Measurements from ENCODE around the gene PALM2AKAP2. TPM values are rescaled to one million over a fixed set of nuclear protein-coding genes. Genes with fewer than 3 reads are reported as not detected.

PALM2AKAP2 gene
- total RNA-seq, 4 donors from 2014 or later = 28.4 to 59.9 (median 48.7) TPM

DNA sequence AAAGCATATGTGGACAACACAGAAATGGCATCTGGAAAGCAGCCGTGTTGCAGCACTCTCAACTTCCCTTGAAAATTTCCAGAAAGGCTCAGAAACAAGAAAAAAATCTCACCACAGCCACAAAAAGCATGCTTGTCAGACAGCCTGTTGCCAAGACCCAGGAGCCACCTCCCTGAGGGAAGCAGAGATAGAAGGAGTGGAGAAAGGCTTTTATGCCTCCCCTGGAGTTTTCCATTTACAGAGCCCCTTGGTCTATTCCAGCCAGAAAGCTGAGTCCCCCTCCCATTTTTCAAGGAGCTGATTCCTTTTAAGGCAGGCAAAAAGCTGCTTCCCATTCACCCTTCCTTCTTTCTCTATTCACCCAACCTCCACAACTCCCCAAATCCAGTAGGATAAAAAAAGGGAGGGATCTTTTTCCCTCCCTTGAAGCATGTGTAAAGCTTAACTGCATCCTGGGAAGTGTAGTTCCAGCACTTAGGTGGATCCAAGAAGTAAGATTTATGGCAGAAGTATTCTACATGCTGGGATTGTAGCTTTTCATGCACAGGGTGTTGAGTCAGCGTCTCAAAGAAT lies 37.1 kb upstream of the PALM2AKAP2 start:
- TF ChIP-seq, protein P1, sequence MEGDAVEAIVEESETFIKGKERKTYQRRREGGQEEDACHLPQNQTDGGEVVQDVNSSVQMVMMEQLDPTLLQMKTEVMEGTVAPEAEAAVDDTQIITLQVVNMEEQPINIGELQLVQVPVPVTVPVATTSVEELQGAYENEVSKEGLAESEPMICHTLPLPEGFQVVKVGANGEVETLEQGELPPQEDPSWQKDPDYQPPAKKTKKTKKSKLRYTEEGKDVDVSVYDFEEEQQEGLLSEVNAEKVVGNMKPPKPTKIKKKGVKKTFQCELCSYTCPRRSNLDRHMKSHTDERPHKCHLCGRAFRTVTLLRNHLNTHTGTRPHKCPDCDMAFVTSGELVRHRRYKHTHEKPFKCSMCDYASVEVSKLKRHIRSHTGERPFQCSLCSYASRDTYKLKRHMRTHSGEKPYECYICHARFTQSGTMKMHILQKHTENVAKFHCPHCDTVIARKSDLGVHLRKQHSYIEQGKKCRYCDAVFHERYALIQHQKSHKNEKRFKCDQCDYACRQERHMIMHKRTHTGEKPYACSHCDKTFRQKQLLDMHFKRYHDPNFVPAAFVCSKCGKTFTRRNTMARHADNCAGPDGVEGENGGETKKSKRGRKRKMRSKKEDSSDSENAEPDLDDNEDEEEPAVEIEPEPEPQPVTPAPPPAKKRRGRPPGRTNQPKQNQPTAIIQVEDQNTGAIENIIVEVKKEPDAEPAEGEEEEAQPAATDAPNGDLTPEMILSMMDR (IDR thresholded peaks at IDR 0.05; ENCODE audit: low read depth) = no peak

DNA sequence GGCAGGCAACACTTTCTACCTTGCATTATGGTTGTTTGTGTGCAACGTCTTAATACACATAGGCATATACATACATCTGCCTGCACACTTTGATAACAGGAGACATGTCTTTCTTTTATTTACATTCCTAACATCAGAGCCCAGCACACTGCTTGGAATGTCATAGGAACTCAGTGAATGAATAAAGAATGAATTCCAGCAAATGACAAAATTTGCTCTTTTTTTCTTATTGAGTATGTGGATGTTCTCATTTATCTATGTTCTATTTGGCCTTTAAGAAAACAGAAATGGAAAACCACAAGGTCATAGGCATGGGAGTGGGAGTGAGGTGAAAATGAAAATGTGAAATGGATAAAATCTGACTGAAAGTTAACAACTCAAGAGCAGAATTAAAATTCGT lies 36.3 kb upstream of the PALM2AKAP2 start:
- TF ChIP-seq, protein P1 (IDR thresholded peaks at IDR 0.05; ENCODE audit: low read depth) = no peak

DNA sequence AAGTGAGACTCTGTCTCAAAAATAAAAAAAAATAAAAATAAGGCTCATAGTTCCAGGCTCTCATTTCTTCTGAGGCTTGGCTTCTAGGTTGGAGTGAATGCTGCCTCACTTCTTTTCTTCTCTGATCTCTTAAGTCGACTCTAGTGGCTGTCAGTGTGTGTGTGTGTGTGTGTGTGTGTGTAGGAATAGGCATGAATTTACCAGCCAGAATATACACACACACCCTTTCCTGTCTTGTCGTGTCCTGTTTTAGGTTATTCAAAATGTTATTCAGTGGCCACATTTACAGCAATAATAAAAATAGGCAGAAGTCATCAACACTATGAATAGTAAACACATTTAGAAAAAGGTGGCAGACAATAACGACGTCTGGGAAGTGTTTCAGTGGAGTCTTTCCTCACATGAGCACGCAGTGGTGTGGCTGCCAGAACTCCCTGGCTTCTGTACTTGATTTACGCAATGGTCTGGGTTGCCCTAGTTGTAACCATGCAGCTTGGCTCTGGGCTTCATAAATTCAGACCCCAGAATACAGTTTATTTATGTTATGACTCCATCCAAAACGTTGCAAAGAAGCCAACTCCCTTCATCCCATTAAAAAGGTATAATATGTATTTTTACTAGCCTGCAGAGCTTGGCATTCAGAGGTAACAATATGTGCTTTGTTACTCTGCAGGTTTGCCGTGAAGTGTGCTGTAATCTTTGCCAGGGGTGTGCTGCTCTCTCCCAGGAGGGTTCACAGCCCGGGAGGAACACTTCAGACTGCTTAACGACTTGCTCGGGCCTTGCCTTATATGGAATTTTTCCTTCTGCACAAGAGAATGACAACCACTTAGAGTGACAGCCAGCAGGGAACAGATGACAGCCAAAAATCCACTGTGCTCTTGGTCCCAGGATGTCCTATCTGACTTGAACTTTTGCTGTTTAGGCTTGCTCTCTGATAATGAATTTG lies 34.4 kb upstream of the PALM2AKAP2 start:
- TF ChIP-seq, protein P1 (IDR thresholded peaks at IDR 0.05; ENCODE audit: low read depth) = no peak

DNA sequence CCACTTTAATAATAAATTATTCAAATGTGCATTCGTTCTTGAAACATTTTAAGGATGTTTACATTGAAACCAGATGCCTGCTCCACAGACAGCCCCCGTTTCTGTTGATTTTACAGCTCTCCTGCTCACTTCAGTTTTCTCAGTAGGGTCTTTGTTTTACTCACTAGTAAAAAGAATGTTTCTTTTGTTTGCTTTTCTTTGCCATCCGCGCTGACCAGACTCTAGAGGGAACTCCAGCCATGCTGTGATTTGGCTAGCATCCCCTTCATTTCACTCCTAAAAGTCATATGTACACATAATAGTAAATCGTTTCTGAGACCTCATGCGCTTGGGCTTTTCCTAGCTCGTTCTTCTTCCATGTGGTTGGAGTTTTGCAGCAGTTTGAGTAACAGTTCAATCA lies 28.7 kb upstream of the PALM2AKAP2 start:
- TF ChIP-seq, protein P1 (IDR thresholded peaks at IDR 0.05; ENCODE audit: low read depth) = no peak

DNA sequence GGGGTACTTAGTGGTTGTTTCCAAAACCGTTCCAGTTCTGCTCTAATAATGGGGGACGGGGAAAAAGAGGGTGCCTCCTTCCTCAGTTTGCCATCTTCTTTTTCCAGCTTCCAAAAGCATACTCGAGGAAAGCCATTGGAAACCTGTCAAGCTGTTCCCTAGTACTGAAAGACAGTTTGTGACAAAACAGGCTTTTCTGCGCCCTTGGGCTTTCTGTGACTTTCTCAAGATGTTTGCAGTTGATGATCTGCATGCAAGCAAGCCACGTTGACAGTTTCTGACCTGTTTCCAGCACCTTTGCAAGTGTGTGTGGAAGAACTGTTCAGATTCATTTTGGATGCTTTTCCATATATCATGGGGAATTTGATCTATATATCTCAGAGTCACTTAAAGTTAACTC lies 26.7 kb upstream of the PALM2AKAP2 start:
- TF ChIP-seq, protein P1 (IDR thresholded peaks at IDR 0.05; ENCODE audit: low read depth) = no peak

DNA sequence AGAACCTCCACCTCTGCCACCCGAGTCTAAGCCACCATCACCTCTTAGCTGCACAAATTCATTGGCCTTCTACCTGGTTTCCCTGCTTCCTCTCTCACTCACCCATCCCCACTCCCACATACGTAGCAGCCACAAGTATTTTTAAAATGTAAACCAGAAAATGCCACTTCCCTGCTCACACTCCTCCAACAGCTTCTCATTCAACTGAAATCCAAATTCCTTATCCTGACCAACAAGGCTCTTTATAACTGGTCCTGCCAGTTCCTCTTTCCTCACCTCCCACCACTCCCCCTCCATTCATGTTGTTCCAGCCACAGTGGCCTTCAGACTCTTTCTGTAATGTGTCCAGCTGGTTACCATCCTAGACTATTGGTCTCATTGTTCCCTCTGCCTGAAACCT lies 25.0 kb upstream of the PALM2AKAP2 start:
- TF ChIP-seq, protein P1 (IDR thresholded peaks at IDR 0.05; ENCODE audit: low read depth) = no peak

DNA sequence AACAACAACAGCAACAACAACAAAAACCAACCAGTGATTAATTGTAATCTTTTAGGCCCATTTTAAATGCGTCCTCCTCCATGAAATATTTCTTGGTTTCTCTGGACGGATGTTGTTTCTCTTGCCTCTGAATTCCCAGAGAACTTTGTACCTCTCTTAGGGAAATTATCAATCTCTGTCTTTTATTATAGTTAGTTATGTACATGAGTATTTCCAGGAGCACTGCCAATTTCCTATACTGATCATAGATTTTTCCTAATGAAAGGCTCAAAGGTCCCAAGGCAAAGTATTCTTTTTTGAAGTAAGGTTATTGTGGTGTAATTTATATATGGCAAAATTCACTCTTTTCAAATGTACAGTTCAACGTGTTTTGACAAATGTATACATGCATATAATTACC lies 20.4 kb upstream of the PALM2AKAP2 start:
- TF ChIP-seq, protein P1 (IDR thresholded peaks at IDR 0.05; ENCODE audit: low read depth) = no peak
